ENCODE data around the gene BTBD17.

BTBD17 gene

DNA sequence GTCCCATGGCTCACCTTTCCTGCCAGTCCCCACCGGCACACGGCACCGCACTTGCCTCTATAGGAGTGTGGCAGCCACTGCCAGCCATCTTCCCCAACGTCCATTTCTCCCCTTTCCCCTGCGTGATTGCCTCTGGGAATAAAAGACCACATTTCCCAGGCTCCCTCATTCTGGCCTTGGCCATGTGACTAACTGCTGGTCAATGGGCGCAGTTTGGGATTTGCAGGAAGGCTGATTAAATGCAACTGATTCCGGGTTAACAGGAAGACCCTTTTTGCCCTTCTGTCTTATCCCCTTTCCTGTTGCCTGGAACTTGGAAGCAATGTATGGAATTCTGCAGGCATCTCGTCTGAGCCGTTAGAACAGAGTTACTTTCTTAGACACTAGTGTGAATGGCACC lies 3.0 kb downstream of the BTBD17 start:
- DNase-seq, result no peak

DNA sequence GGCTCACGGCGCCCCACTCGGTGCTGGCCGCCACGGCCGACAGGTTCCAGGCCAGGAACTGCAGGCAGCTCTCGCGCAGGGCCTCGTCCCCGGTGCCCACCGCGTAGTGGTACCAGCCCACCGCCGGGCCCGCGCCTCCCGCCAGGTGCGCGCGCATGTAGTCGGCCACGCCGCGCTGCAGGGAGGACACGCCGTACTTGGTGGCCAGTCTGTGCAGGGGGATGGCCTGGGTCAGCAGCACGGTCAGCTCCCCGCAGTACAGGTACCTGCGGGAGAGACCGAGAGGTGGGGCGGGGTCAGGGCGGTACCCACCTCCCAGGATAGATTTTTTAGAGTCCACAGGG lies 4.2 kb downstream of the BTBD17 start:
- no peak for DNase-seq

DNA sequence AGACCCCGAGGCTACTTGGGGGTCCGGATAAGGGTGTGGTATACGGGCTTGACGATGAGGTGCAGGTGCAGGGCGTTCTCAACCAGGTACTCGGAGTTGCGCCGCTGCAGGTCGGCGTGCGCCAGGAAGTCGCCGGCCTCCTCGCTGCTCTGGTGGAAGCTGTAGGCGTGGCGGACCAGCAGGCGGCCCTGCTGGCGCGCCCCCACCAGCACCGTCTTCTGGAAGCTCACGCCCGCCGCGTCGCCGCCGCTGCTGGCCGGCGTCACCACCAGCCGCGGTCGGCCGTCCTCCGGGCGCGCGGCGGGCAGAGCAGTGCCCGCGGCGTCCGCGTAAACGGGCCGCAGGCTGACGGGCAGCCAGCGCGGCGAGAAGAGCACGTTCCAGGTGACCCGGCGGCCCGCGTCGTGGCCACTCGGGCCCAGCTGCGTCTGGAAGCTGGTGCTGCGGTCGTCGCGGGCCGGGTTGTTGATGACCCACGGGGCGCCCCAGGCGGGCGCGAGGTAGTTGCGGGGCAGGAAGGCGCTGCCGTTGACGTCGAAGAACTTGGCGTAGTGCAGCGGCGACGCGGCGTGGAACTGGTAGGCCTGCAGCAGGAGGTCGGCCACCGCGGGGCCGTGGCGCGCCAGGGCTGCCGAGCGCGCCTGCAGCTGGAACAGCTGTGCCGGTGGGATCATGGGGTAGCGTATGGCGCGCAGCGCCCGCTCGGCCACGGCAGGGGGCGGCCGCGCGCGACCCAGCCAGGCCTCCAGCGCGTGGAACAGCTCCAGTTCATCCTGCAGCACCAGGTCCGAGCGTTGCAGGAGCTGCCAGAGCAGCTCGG lies 4.8 kb downstream of the BTBD17 start:
- DNase-seq, result no peak

GRCh38 chr17:74355065-74355464 lies 6.6 kb downstream of the BTBD17 start:
- DNase-seq, result no peak

- DNase-seq, result no peak
Measured at GRCh38 chr17:74354561-74354960, 7.1 kb downstream of the BTBD17 start.

- DNase-seq, result no peak
Measured at GRCh38 chr17:74354123-74354522, 7.5 kb downstream of the BTBD17 start.

GRCh38 chr17:74353446-74354060 lies 8.1 kb downstream of the BTBD17 start:
- no peak for DNase-seq

DNA sequence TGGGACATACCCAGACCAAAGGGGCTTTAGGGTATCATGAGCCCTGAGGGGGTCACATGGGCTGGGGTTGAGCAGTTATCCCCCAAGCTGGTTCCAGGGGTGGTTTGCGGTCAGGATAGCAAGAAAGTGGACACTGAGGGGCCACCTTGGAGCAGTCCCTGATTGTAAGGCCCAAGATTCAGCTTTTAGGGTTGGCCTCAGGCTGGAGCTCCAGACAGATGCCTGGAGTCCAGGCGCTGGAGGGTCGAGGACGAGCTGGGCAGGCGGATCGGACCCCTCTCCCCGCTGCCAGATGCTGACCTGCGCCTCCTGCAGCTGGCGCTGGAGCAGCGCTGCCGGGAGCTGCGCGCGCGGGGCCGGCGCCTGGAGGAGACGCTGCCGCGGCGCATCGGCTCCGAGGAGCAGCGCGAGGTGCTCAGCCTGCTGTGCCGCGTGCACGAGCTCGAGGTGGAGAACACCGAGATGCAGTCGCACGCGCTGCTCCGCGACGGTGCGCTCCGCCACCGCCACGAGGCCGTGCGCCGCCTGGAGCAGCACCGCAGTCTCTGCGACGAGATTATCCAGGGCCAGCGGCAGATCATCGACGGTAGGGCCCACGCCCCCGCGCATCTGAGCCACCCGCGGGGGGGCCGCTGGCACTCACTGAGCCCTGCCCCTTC lies 10.0 kb downstream of the BTBD17 start:
- no peak for DNase-seq

- no peak for DNase-seq
Measured at GRCh38 chr17:74350486-74350885, 11.2 kb downstream of the BTBD17 start.

DNA sequence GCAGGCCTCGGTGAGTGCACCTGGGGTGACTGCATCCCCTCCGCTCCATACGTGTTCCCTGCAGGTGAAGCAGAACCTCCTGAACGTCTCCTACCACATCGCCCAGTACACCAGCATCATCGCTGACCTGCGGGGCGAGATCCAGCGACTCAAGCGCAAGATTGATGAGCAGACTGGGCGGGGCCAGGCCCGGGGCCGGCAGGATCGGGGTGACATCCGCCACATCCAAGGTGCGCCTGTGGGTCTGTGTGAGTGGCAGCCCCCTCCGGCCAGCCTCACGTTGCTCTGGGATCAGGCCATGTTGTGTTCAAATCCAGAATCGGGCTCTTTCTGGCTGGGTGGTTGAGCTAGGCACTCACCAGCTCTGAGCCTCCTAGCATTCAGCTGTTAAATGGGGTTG lies 12.5 kb downstream of the BTBD17 start:
- DNase-seq, result no peak

GRCh38 chr17:74347646-74348045 lies 14.0 kb downstream of the BTBD17 start:
- DNase-seq, result no peak

GRCh38 chr17:74345433-74346241 lies 16.0 kb downstream of the BTBD17 start:
- no peak for DNase-seq

DNA sequence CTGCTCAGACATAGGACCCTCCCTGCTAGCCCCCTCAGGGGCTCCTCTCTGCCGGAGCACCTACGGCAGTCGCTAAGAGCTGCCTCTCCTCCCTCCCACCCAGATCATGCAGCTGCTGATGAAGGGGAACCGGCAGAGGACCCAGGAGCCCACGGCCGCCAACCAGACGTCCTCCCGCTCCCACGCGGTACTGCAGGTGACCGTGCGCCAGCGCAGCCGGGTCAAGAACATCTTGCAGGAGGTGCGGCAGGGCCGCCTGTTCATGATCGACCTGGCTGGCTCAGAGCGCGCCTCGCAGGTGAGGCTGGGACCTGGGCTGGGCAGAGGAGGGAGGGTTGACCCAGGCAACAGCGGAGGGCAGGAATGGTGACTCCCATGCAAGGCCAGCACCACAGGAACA lies 17.0 kb downstream of the BTBD17 start:
- no peak for DNase-seq

DNA sequence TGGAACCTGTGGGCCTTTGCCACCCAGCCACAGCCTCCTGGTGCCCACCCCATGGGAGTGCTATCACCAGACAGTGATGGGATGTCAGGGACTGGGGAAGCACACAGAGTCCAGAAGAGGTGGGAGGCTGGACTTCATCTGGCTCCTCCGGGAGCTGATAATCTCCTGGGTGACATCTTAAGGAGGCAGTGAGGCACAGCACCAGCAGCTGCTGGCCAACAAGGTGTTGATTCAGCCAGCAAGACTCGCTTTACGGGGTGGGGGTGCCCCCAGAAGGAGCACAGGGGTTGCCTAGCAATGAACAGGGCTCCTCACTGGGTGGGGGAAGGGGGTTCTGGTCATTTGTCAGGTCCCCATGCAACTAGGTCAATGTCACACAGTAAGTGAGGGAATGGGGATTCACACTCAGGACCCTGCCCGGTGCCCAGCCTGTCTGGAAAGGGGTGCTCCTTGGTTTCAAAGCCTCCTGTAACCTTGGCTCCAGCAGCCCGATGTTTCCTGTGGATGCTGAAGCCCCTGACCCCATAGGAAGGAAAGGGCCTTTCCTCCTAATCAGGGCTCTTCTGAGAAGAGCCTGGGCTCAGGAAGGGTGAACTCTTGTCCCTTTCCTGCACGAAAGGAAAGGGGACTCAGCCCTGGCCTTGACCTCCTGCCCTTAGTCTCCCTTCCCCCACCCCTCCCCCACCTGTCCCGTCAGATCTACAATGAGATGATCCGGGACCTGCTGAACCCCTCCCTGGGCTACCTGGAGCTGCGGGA lies 18.0 kb downstream of the BTBD17 start:
- no peak for DNase-seq

- no peak for DNase-seq
Measured at GRCh38 chr17:74343121-74343520, 18.5 kb downstream of the BTBD17 start.

DNA sequence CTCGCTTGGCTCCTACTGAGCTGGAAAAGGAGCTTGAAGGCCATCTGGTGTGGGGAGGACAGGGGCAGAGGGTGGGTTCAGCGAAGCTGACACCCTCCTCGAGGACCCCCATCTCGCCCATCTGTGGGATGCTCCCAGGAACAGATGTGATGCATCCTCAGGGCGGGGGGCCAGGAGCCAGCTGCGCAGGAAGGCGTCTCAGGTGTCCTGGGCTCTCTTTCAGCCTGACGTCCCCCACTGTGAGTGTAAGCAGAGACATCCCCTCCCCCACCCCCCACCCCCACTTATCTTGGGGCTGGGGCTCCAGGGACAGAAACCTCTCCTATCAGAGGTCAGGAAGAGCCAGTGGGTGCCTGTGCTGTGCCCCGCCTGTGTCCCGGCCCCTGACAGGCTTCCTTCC lies 19.4 kb downstream of the BTBD17 start:
- no peak for DNase-seq

DNA sequence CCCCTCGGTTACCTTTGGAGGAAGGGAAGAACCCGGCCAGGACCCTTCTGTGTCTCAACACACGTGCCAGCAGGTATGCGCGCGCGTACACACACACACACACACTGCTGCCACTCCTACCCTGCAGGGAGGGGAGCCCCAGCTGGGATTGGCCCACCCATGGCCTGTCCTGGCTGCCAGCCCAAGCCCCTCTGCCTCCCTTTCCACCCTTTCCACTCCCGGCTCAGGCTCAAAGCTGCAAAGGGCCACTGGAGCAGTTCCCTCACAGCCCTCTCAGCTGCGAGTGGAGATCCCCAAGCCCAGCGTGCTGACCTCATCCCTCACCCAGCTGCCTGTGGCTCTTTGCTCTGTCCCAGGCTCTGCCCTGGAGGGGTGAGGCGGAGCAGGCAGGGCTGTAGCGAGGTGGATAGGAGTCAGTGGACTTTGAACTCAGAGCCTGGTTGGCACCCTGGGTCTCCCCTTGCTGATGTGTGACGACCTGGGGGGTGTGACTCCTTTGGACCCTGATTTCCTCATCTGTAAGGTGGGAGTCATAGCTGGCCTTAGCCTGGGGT lies 21.1 kb downstream of the BTBD17 start:
- DNase-seq, result no peak

DNA sequence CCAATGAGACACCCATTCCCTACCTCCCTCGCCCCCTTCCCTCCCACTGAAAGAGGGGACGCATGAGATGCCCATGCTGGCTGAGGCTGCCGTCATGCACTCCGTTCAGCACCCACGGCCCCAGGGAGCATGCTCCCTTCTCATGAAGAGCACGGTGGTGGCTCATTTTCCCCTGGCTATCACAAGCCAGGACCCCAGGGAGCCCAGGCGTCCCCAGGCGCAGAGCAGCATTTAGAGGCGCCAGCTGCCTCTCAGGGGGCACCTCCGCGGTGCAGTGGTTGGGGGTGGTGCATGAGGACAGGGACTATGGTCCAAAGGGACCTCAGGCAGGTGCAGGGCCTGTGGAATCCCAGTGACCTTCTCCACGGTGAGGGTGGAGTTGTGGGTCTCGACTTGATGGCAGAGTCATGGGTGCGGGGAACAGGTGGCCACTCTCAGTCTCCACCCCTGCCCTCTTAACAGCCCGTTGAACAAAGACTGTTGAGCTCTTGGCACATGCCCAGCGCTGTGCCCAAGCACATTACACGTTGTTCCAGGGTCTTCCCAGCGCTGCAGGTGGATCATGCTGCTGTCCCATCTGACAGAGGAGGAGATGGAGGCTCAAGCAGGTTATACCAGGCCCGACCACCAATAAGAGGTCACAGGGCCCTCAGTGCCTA lies 22.0 kb downstream of the BTBD17 start:
- no peak for DNase-seq

GRCh38 chr17:74337834-74338500 lies 23.7 kb downstream of the BTBD17 start:
- DNase-seq, result no peak

DNA sequence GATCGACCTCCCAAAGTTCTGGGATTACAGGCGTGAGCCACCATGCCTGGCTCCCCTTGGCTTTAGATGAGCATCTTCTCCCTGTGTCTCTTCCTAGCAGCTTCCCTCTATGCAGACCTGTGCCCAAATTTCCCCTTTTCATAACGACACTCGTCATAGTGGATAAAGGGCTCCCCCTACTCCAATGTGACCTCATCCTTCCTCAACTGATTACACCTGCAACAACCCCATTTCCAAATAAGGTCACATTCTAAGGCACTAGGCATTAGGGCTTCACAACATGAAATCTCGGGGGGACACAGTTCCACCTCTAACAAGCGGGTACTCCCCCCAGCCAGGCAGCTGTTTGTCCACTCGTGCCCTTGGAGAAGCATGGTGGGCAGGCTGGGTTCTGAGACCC lies 25.4 kb downstream of the BTBD17 start:
- no peak for DNase-seq

DNA sequence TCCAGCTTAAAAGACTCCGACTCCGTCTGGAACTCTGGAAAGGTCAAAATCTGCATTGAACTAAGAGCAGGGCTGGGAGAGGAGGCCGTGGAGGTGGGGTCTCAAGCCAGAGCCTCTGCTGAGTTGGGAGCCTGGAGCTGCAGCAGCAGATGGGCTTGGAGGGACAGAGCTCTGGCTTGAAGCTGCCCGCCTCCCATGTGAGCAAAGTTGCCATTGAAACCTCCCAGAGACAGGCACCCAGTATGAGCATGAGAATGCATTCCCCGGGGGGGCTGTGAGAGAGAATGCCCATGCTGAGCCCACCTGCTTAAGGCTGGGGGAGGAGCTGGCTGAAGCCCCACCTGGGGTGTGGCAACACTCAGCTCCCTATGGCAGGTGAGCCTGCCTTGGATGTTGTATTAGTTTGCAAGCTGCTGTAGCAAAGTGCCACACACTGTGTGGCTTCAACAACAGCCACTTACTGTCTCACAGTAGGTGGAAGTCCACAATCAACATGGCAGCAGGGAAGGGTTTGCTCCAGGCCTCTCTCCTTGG lies 26.1 kb downstream of the BTBD17 start:
- no peak for DNase-seq
